ENCODE data around the gene FGF8. TPM values are rescaled to one million over a fixed set of nuclear protein-coding genes. Genes with fewer than 3 reads are reported as not detected.

The FGF8 gene
- total and polyA plus RNA-seq, 9 of the 15 experiments (the other 6 are each of a cell fraction or from before 2014, with no cell fraction given) = 0.13 to 0.82 (median 0.37) TPM; not detected in 5

GRCh38 chr10:101749047-101750016 lies 26.6 kb downstream of the FGF8 start (continued):
- TF ChIP-seq GTF2F1 (IDR thresholded peaks at IDR 0.05; ENCODE audit: low read depth, low read length) = no peak
- TF ChIP-seq ARID2 (IDR thresholded peaks at IDR 0.05) = no peak
- TF ChIP-seq SMAD1 (IDR thresholded peaks at IDR 0.05; ENCODE audit: low read depth, low read length, partially characterized antibody) = no peak
- TF ChIP-seq TFAP4 (CRISPR knock-in tag; IDR thresholded peaks at IDR 0.05; ENCODE audit: borderline replicate concordance) = peak; percentile 90
- TF ChIP-seq ZNF124 (CRISPR knock-in tag; IDR thresholded peaks at IDR 0.05) = no peak
- no peak for TF ChIP-seq SFPQ (IDR thresholded peaks at IDR 0.05; ENCODE audit: low read depth, low read length)
- TF ChIP-seq HLTF (IDR thresholded peaks at IDR 0.05) = no peak
- no peak for TF ChIP-seq TEAD2 (tag; IDR thresholded peaks at IDR 0.05)
- no peak for TF ChIP-seq PYGO2 (tag; IDR thresholded peaks at IDR 0.05)
- no peak for TF ChIP-seq JUND (IDR thresholded peaks at IDR 0.05; ENCODE audit: borderline replicate concordance, low read depth, low read length)
- TF ChIP-seq JUND (tag; IDR thresholded peaks at IDR 0.05; ENCODE audit: borderline replicate concordance, low read depth, low read length) = peak; percentile 37; the same call in 1 of the 3 replicates
- TF ChIP-seq MCM5 (IDR thresholded peaks at IDR 0.05; ENCODE audit: low read depth) = no peak
- no peak for TF ChIP-seq KAT8 (IDR thresholded peaks at IDR 0.05; ENCODE audit: low read depth)
- no peak for TF ChIP-seq RBM34 (IDR thresholded peaks at IDR 0.05; ENCODE audit: borderline replicate concordance, insufficient read depth, low read length)

Data from K562 (cell line).